H1 (cell line): ENCODE results near the gene DPYD. TPM values are rescaled to one million over a fixed set of nuclear protein-coding genes. Genes with fewer than 3 reads are reported as not detected.

Experiments
- CTCF ChIA-PET: fragments of 300-600 bp; sonication (Branson Sonifier 250); formaldehyde crosslinking; loops from one replicate; lab custom pipeline; 2021; ENCODE audit not compliant: partially characterized antibody; lab: Charles Lee
- POLR2A ChIA-PET: fragments of 300-600 bp; sonication (Branson Sonifier 250); formaldehyde crosslinking; loops from one replicate; lab custom pipeline; 2021; ENCODE audit warnings: inconsistent platforms; ENCODE audit not compliant: partially characterized antibody; lab: Charles Lee
- DNase-seq, 2 experiments: peaks; one replicate each; pipeline versions ENCODE4 v3.0.0 to v3.0.0-alpha.2; 2010 to 2022; ENCODE audit warnings: low spot score in 2 of 2, low read depth in 1 of 2, mixed read lengths in 1 of 2
- FAIRE-seq: peaks from 2 replicates; lab custom pipeline; 2011; peaks lifted over from hg19 to GRCh38; lab: Jason Lieb, UNC
- H2AFZ ChIP-seq: 2 replicates; pipeline ENCODE4 v1.8.1; 2012; ENCODE audit warnings: low read length, inconsistent platforms
- H2AK5ac ChIP-seq: 2 replicates; pipeline ENCODE4 v1.6.1; 2013; ENCODE audit warnings: low read depth, low read length
- H2BK120ac ChIP-seq: replicated peaks from 2 replicates; pipeline ENCODE3; 2013; ENCODE audit warnings: low read depth, low read length, inconsistent platforms
- H2BK12ac ChIP-seq: 2 replicates; pipeline ENCODE4 v1.6.1; 2013; ENCODE audit warnings: low read depth, low read length
- H2BK15ac ChIP-seq: 2 replicates; pipeline ENCODE4 v1.6.1; 2013; ENCODE audit warnings: low read length
- H2BK20ac ChIP-seq: 2 replicates; pipeline ENCODE4 v1.6.1; 2013; ENCODE audit warnings: low read length
- H2BK5ac ChIP-seq: 2 replicates; pipeline ENCODE4 v1.6.1; 2013; ENCODE audit warnings: low read depth, low read length
- H3K14ac ChIP-seq: 2 replicates; pipeline ENCODE4 v1.6.1; 2013; ENCODE audit warnings: inconsistent platforms; ENCODE audit not compliant: insufficient read length
- H3K18ac ChIP-seq: 2 replicates; pipeline ENCODE4 v1.6.1; 2013; ENCODE audit warnings: low read length; ENCODE audit errors: extremely low read depth
- H3K23ac ChIP-seq: 2 replicates; pipeline ENCODE4 v1.6.1; 2013; ENCODE audit warnings: inconsistent platforms; ENCODE audit not compliant: insufficient read length
- H3K23me2 ChIP-seq: 2 replicates; pipeline ENCODE4 v1.6.1; 2013; ENCODE audit warnings: low read depth, low read length
- H3K27ac ChIP-seq: 2 replicates; pipeline ENCODE4 v1.6.1; 2011; ENCODE audit warnings: low read depth, low read length, inconsistent platforms
- H3K27me3 ChIP-seq, 4 experiments: replicated peaks in 1 of 4; 1 replicate in 1 of 4; 2 replicates in 3 of 4; pipeline versions ENCODE4 v1.6.1 to v1.8.1; 2011 to 2013; ENCODE audit warnings: low read length in 3 of 4, mild to moderate bottlenecking in 3 of 4, inconsistent platforms in 2 of 4, mixed read lengths in 2 of 4, moderate library complexity in 1 of 4; ENCODE audit not compliant: control insufficient read depth in 3 of 4, insufficient read depth in 3 of 4; ENCODE audit errors: extremely low read depth in 1 of 4
- H3K36me3 ChIP-seq, 4 experiments: 2 replicates each; pipeline versions ENCODE4 v1.6.1 to v1.8.1; 2011 to 2013; ENCODE audit warnings: mild to moderate bottlenecking in 4 of 4, low read length in 3 of 4, moderate library complexity in 2 of 4, control low read depth in 1 of 4, inconsistent platforms in 1 of 4; ENCODE audit not compliant: insufficient read depth in 4 of 4, control insufficient read depth in 2 of 4
- H3K4ac ChIP-seq: replicated peaks from 2 replicates; pipeline ENCODE3; 2013; ENCODE audit warnings: low read length, low read depth, mixed read lengths, inconsistent platforms; ENCODE audit not compliant: insufficient read length
- H3K4me1 ChIP-seq, 4 experiments: replicated peaks in 1 of 4; 1 replicate in 1 of 4; 2 replicates in 3 of 4; pipeline versions ENCODE4 v1.6.1 to v1.8.1; 2011 to 2013; ENCODE audit warnings: low read length in 3 of 4, inconsistent platforms in 2 of 4, mixed read lengths in 1 of 4; ENCODE audit not compliant: insufficient read depth in 4 of 4, control insufficient read depth in 3 of 4
- H3K4me2 ChIP-seq, 2 experiments: 2 replicates each; pipeline versions ENCODE4 v1.6.1 to v1.8.1; 2011 to 2013; ENCODE audit warnings: low read depth in 2 of 2, low read length in 2 of 2, control low read depth in 1 of 2, inconsistent platforms in 1 of 2, mild to moderate bottlenecking in 1 of 2; ENCODE audit not compliant: insufficient read depth in 1 of 2
- H3K4me3 ChIP-seq, 4 experiments: fragments of 200-600, 300-600 bp in 1 of 4; sonication (generic), shearing (Covaris generic), sonication (Bioruptor Twin) in 1 of 4; 2 replicates each; pipeline versions ENCODE4 v1.5.1 to v1.8.1; 2011 to 2016; ENCODE audit warnings: low read length in 4 of 4, low read depth in 3 of 4, control low read depth in 2 of 4, inconsistent platforms in 2 of 4, mild to moderate bottlenecking in 2 of 4, mixed read lengths in 1 of 4, moderate library complexity in 1 of 4; ENCODE audit not compliant: insufficient read depth in 2 of 4; ENCODE audit errors: extremely low read depth in 1 of 4
- H3K56ac ChIP-seq: replicated peaks from 2 replicates; pipeline ENCODE3; 2013; ENCODE audit warnings: low read depth, mild to moderate bottlenecking, mixed read lengths, low read length, inconsistent platforms; ENCODE audit not compliant: insufficient read length
- H3K79me1 ChIP-seq: 2 replicates; pipeline ENCODE4 v1.6.1; 2013; ENCODE audit warnings: low read depth, low read length, control low read depth
- H3K79me2 ChIP-seq, 2 experiments: 2 replicates each; pipeline versions ENCODE4 v1.6.1 to v1.8.1; 2012 to 2013; ENCODE audit warnings: low read length in 2 of 2, mild to moderate bottlenecking in 2 of 2, inconsistent platforms in 1 of 2; ENCODE audit not compliant: insufficient read depth in 2 of 2, control insufficient read depth in 1 of 2
- H3K9ac ChIP-seq, 4 experiments: replicated peaks in 1 of 4; 1 replicate in 1 of 4; 2 replicates in 3 of 4; pipeline versions ENCODE4 v1.6.1 to v1.8.1; 2011 to 2013; ENCODE audit warnings: low read depth in 3 of 4, low read length in 3 of 4, control low read depth in 2 of 4, mild to moderate bottlenecking in 2 of 4, moderate library complexity in 2 of 4, inconsistent platforms in 1 of 4; ENCODE audit errors: extremely low read depth in 1 of 4
- H3K9me3 ChIP-seq, 2 experiments: 2 replicates each; pipeline versions ENCODE4 v1.6.1 to v1.8.1; 2012 to 2013; ENCODE audit warnings: mild to moderate bottlenecking in 2 of 2, moderate library complexity in 2 of 2, control low read depth in 1 of 2, inconsistent platforms in 1 of 2, low read depth in 1 of 2, low read length in 1 of 2, mixed read lengths in 1 of 2; ENCODE audit not compliant: insufficient read depth in 2 of 2
- H4K20me1 ChIP-seq, 2 experiments: replicated peaks in 1 of 2; 2 replicates each; pipeline versions ENCODE3 to v1.8.1; 2011 to 2013; ENCODE audit warnings: inconsistent platforms in 2 of 2, low read length in 2 of 2, mild to moderate bottlenecking in 1 of 2; ENCODE audit not compliant: insufficient read depth in 2 of 2, control insufficient read depth in 1 of 2
- H4K5ac ChIP-seq: 2 replicates; pipeline ENCODE4 v1.6.1; 2013; ENCODE audit warnings: low read length, low read depth, mixed read lengths, inconsistent platforms; ENCODE audit not compliant: insufficient read length
- H4K8ac ChIP-seq: 2 replicates; pipeline ENCODE4 v1.8.0; 2013; ENCODE audit warnings: mild to moderate bottlenecking, moderate library complexity, low read length, inconsistent platforms; ENCODE audit not compliant: insufficient read depth; ENCODE audit errors: extremely low read depth
- H4K91ac ChIP-seq: replicated peaks from 2 replicates; pipeline ENCODE3; 2013; ENCODE audit warnings: low read length, mixed read lengths, inconsistent platforms; ENCODE audit not compliant: insufficient read length
- CHD2 ChIP-seq: IDR thresholded peaks from 2 replicates; pipeline ENCODE4 v1.6.1; 2012; ENCODE audit warnings: low read length, improper control_type of control experiment
- CREB1 ChIP-seq: IDR thresholded peaks from 2 replicates; pipeline ENCODE4 v1.6.1; 2012; ENCODE audit warnings: inconsistent platforms
- EZH2 ChIP-seq: fragments of 200-600 bp; sonication (generic); IDR thresholded peaks from 2 replicates; pipeline ENCODE4 v1.7.1; 2012; ENCODE audit warnings: low read depth, mild to moderate bottlenecking, moderate library complexity, low read length, inconsistent platforms; ENCODE audit not compliant: severe bottlenecking
- HDAC2 ChIP-seq, 2 experiments: fragments of 300-600 bp in 1 of 2; sonication (generic) in 1 of 2; IDR thresholded peaks; 2 replicates each; pipeline ENCODE4 v1.6.1; 2011 to 2012; ENCODE audit warnings: low read depth in 2 of 2, low read length in 2 of 2, mild to moderate bottlenecking in 2 of 2, moderate library complexity in 2 of 2, borderline replicate concordance in 1 of 2, inconsistent platforms in 1 of 2
- JUND ChIP-seq: IDR thresholded peaks from 2 replicates; pipeline ENCODE4 v1.6.1; 2011; ENCODE audit warnings: mild to moderate bottlenecking, improper control_type of control experiment, low read length
- NRF1 ChIP-seq: IDR thresholded peaks from 2 replicates; pipeline ENCODE4 v1.6.1; 2011; ENCODE audit warnings: mild to moderate bottlenecking, low read depth, low read length, improper control_type of control experiment
- RAD21 ChIP-seq, 2 experiments: IDR thresholded peaks in 1 of 2; conservative IDR thresholded peaks in 1 of 2; 2 replicates each; pipeline ENCODE4 v1.6.1; 2011; ENCODE audit warnings: low read depth in 2 of 2, low read length in 2 of 2, improper control_type of control experiment in 1 of 2, inconsistent platforms in 1 of 2, mild to moderate bottlenecking in 1 of 2, moderate library complexity in 1 of 2
- RXRA ChIP-seq: IDR thresholded peaks from 2 replicates; pipeline ENCODE4 v1.6.1; 2011; ENCODE audit warnings: low read depth, mild to moderate bottlenecking, low read length, moderate library complexity; ENCODE audit not compliant: insufficient read depth
- SIX5 ChIP-seq: IDR thresholded peaks from 2 replicates; pipeline ENCODE4 v1.6.1; 2011; ENCODE audit warnings: mild to moderate bottlenecking, low read depth, low read length
- TAF1 ChIP-seq: IDR thresholded peaks from 2 replicates; pipeline ENCODE4 v1.6.1; 2011; ENCODE audit warnings: mild to moderate bottlenecking, low read depth, low read length
- TCF12 ChIP-seq: IDR thresholded peaks from 2 replicates; pipeline ENCODE4 v1.6.1; 2011; ENCODE audit warnings: low read depth, mild to moderate bottlenecking, low read length
- YY1 ChIP-seq: IDR thresholded peaks from 2 replicates; pipeline ENCODE4 v1.6.1; 2011; ENCODE audit warnings: low read depth, mild to moderate bottlenecking, low read length
- WGBS, 2 experiments: shearing (Covaris generic) in 1 of 2; methylation state at CpG; one replicate each; pipeline versions ENCODE4 v1.1.6 to v1.1.7; 2013 to 2015; ENCODE audit warnings: low lambda C conversion rate in 2 of 2, mixed read lengths in 2 of 2, inconsistent platforms in 1 of 2, low coverage in 1 of 2, missing lambda C conversion rate in 1 of 2; ENCODE audit not compliant: insufficient replicate concordance in 2 of 2, insufficient coverage in 1 of 2, insufficient read length in 1 of 2; ENCODE audit errors: extremely low coverage in 1 of 2, missing lambda C conversion rate in 1 of 2; 5-methylcytosine and 5-hydroxymethylcytosine counted together
- polyA plus RNA-seq, 7 experiments: library from polyadenylated mRNA; depleted of rRNA in 3 of 7; stranded (reverse) in 5 of 7; unstranded in 2 of 7; fragments of >200 nt in 5 of 7; fragments of 200-250 nt in 2 of 7; gene quantifications; 1 replicate in 5 of 7; 2 replicates in 1 of 7; 4 replicates in 1 of 7; pipeline versions ENCODE4 v1.2.1 to v1.2.3, GENCODE V29; 2011 to 2013; ENCODE audit warnings: missing spikeins in 2 of 7, mixed read lengths in 2 of 7
- total RNA-seq: library from RNA; stranded (reverse); fragmentation: NEBNext Ultra II Directional; extraction: Animal tissue kit (Norgen Biotek cat#: 25700); gene quantifications from 2 replicates; pipeline ENCODE4 v1.2.1, GENCODE V29; 2021

DPYD gene
- total and polyA plus RNA-seq, 2 of the 8 experiments (the other 6 are each of a cell fraction or from before 2014, with no cell fraction given): 0.29 to 0.73 TPM

- ChIA-PET POLR2A (no interaction called here), CTCF (no interaction called here)
- H4K91ac ChIP-seq: no peak overlapping the region
- TF ChIP-seq SIX5 (no peak), JUND (no peak), RXRA (no peak), TCF12 (no peak), CHD2 (no peak), TAF1 (no peak), YY1 (no peak), NRF1 (no peak), HDAC2 (IDR thresholded peaks at IDR 0.05; ENCODE audit: borderline replicate concordance in 1 of 2, low read depth in 2 of 2, low read length in 2 of 2) (no peak), RAD21 (IDR thresholded peaks at IDR 0.05 in 1 of 2, conservative IDR thresholded peaks at IDR 0.05 in 1 of 2; ENCODE audit: low read depth in 2 of 2, low read length in 2 of 2) (no peak), CREB1 (no peak), EZH2 (no peak)
Observed at GRCh38 chr1:97923811-97924210, 3.0 kb upstream of the DPYD start.

More at GRCh38 chr1:97923811-97924210, 3.0 kb upstream of the DPYD start:
- no peak overlapping the region for H3K27ac ChIP-seq
- no peak overlapping the region for H3K4me2 ChIP-seq
- no peak overlapping the region for H2BK5ac ChIP-seq
- H3K23ac ChIP-seq: no peak overlapping the region
- no peak overlapping the region for H2BK120ac ChIP-seq
- H2BK12ac ChIP-seq: no peak overlapping the region
- H4K8ac ChIP-seq: no peak overlapping the region
- H3K4me1 ChIP-seq: no peaks in the 10 kb centered on the region
- H3K36me3 ChIP-seq: no peaks in the 10 kb centered on the region
- no peak overlapping the region for H3K18ac ChIP-seq
- H3K9me3 ChIP-seq: no peaks in the 10 kb centered on the region
- no peak overlapping the region for H2BK20ac ChIP-seq
- FAIRE-seq (no peak), DNase-seq (no peak)
- no peaks in the 10 kb centered on the region for H3K79me2 ChIP-seq
- no peak overlapping the region for H4K5ac ChIP-seq
- H2AK5ac ChIP-seq: no peak overlapping the region
- no peak overlapping the region for H3K9ac ChIP-seq
- no peak overlapping the region for H3K14ac ChIP-seq
- 88% methylated on average over 2 of the region's 2 CpGs; no CpG with 5 or more reads in 1 of the 2 experiments for WGBS, 2 experiments
- no peak overlapping the region for H3K56ac ChIP-seq
- no peak overlapping the region for H2BK15ac ChIP-seq
- peaks cover 0 to 2% (median 0%) of the 10 kb centered on the region in 4 experiments; a peak in 3 of 7 replicates for H3K27me3 ChIP-seq
- no peak overlapping the region for H2AFZ ChIP-seq
- H3K79me1 ChIP-seq: no peaks in the 10 kb centered on the region
- H3K23me2 ChIP-seq: peaks cover 8% of the 10 kb centered on the region; the same call in 1 of the 2 replicates
- H4K20me1 ChIP-seq: no peaks in the 10 kb centered on the region
- H3K4ac ChIP-seq: no peak overlapping the region
- no peak overlapping the region for H3K4me3 ChIP-seq
